ENCODE data around the gene CCDC102B. TPM values are rescaled to one million over a fixed set of nuclear protein-coding genes. Genes with fewer than 3 reads are reported as not detected.

The CCDC102B gene
- total RNA-seq, 1 experiment from 2014 or later = 3.1 TPM

DNA sequence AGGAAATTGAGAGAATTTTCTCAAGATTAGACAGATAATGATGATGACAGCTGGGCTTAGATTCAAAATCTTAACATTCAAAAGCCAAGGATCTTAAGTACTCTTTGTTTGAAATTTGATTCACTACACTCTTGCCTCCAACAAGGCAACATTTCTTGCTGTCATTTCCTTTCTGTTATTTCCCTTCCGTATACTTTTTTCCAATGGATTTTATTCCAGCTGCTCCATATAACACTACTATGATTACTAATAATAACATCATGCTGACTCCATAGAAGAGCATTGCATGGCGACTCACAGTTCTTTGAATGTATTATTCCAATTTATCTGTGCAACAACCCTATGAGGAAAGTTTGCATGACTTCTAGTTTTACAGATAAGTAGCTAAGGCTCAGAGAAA, 33.9 kb upstream of the CCDC102B start:
- ChIA-PET CTCF (no interaction called here), POLR2A (no interaction called here)
- peaks cover 16% of the 10 kb centered on the region for H3K9me3 Mint-ChIP-seq
- TF ChIP-seq JAZF1 (CRISPR knock-in tag; IDR thresholded peaks at IDR 0.05) (no peak), OVOL2 (CRISPR knock-in tag; IDR thresholded peaks at IDR 0.05; ENCODE audit: borderline replicate concordance) (no peak), GTF2I (CRISPR knock-in tag; conservative IDR thresholded peaks at IDR 0.05) (no peak), ZNF232 (CRISPR knock-in tag; IDR thresholded peaks at IDR 0.05) (no peak)
- TF ChIP-seq, protein P1, sequence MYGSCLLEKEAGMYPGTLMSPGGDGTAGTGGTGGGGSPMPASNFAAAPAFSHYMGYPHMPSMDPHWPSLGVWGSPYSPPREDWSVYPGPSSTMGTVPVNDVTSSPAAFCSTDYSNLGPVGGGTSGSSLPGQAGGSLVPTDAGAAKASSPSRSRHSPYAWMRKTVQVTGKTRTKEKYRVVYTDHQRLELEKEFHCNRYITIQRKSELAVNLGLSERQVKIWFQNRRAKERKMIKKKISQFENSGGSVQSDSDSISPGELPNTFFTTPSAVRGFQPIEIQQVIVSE (CRISPR knock-in tag; IDR thresholded peaks at IDR 0.05; ENCODE audit: borderline replicate concordance) = no peak
- TF ChIP-seq, protein P2, sequence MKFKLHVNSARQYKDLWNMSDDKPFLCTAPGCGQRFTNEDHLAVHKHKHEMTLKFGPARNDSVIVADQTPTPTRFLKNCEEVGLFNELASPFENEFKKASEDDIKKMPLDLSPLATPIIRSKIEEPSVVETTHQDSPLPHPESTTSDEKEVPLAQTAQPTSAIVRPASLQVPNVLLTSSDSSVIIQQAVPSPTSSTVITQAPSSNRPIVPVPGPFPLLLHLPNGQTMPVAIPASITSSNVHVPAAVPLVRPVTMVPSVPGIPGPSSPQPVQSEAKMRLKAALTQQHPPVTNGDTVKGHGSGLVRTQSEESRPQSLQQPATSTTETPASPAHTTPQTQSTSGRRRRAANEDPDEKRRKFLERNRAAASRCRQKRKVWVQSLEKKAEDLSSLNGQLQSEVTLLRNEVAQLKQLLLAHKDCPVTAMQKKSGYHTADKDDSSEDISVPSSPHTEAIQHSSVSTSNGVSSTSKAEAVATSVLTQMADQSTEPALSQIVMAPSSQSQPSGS (CRISPR knock-in tag; IDR thresholded peaks at IDR 0.05; ENCODE audit: borderline replicate concordance, low read depth) = no peak
- no peak overlapping the region for H3K4me3 Mint-ChIP-seq
- no peak for DNase-seq (ENCODE audit: low spot score)
- no peaks in the 10 kb centered on the region for H3K4me1 Mint-ChIP-seq
- H3K36me3 Mint-ChIP-seq = peaks cover 5% of the 10 kb centered on the region
- H3K27ac Mint-ChIP-seq = no peak overlapping the region
- H3K27me3 Mint-ChIP-seq (ENCODE audit: low read depth) = peaks cover 2% of the 10 kb centered on the region; the same call in 1 of the 2 replicates
- no peak for ATAC-seq

DNA sequence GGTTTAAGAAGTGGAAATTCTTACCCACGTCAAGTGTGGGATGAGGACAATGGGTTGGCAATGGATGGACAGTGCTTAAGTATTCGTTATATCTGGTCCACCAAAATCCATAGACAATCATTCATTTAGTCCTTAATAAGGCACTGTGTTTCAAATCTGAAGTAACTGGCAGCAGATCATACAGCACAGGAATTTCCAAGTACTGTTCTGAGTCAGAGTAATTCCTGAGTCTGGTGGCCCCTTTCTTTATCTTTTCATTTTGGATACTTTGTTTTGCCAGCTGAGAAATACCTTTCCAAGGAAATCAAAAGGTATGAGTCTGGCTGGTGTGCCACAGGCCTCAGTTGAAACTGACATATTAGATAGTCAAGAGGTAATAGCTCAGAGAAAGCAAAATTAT, 31.4 kb upstream of the CCDC102B start:
- CTCF ChIA-PET = no interaction called here
- TF ChIP-seq GTF2I (CRISPR knock-in tag; conservative IDR thresholded peaks at IDR 0.05) = no peak
- TF ChIP-seq, protein P3, sequence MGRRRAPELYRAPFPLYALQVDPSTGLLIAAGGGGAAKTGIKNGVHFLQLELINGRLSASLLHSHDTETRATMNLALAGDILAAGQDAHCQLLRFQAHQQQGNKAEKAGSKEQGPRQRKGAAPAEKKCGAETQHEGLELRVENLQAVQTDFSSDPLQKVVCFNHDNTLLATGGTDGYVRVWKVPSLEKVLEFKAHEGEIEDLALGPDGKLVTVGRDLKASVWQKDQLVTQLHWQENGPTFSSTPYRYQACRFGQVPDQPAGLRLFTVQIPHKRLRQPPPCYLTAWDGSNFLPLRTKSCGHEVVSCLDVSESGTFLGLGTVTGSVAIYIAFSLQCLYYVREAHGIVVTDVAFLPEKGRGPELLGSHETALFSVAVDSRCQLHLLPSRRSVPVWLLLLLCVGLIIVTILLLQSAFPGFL (CRISPR knock-in tag; IDR thresholded peaks at IDR 0.05; ENCODE audit: borderline replicate concordance) = no peak
- Mint-ChIP-seq H3K4me3 (no peak overlapping the region), H3K9me3 (peaks cover 15% of the 10 kb centered on the region), H3K36me3 (peaks cover 2% of the 10 kb centered on the region; the same call in 1 of the 2 replicates), H3K27me3 (ENCODE audit: low read depth) (no peaks in the 10 kb centered on the region), H3K27ac (no peak overlapping the region), H3K4me1 (no peaks in the 10 kb centered on the region)
- ATAC-seq = no peak
- POLR2A ChIA-PET = interaction anchor here (0.6 kb wide), 1 partner anchor 211 kb away, joined by 5 read pairs; no protein-coding TSS in a partner anchor
- DNase-seq (ENCODE audit: low spot score) = no peak

DNA sequence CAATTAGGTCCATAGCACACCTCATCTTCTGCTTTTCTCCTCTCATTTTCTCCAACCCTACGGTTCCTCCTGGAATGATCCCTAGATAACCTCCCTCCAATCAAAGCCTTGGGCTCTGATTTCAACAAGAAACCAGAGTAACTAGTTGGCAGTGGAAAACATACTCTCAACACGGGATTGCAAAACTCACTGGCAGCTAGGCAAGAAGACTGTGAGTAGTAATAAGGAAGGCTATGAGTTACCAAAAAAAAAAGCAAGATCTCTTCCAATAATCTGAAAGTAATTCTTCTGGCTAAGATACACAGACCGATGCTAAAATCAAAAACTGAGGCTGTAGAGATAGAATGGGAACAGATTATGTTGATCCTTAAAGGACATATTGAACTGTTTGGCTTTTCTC, 28.4 kb upstream of the CCDC102B start:
- H3K4me1 Mint-ChIP-seq = no peaks in the 10 kb centered on the region
- no peak for DNase-seq (ENCODE audit: low spot score)
- peaks cover 15% of the 10 kb centered on the region for H3K9me3 Mint-ChIP-seq
- H3K27me3 Mint-ChIP-seq (ENCODE audit: low read depth) = no peaks in the 10 kb centered on the region
- H3K36me3 Mint-ChIP-seq = peaks cover 2% of the 10 kb centered on the region; the same call in 1 of the 2 replicates
- no peak for TF ChIP-seq USF1 (CRISPR knock-in tag; IDR thresholded peaks at IDR 0.05)
- no peak for TF ChIP-seq GABPB1 (CRISPR knock-in tag; IDR thresholded peaks at IDR 0.05)
- TF ChIP-seq, protein P4, sequence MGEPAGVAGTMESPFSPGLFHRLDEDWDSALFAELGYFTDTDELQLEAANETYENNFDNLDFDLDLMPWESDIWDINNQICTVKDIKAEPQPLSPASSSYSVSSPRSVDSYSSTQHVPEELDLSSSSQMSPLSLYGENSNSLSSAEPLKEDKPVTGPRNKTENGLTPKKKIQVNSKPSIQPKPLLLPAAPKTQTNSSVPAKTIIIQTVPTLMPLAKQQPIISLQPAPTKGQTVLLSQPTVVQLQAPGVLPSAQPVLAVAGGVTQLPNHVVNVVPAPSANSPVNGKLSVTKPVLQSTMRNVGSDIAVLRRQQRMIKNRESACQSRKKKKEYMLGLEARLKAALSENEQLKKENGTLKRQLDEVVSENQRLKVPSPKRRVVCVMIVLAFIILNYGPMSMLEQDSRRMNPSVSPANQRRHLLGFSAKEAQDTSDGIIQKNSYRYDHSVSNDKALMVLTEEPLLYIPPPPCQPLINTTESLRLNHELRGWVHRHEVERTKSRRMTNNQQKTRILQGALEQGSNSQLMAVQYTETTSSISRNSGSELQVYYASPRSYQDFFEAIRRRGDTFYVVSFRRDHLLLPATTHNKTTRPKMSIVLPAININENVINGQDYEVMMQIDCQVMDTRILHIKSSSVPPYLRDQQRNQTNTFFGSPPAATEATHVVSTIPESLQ (CRISPR knock-in tag; IDR thresholded peaks at IDR 0.05) = no peak
- no peak for TF ChIP-seq PRRX2 (CRISPR knock-in tag; IDR thresholded peaks at IDR 0.05)
- no peak for TF ChIP-seq CREB1 (CRISPR knock-in tag; IDR thresholded peaks at IDR 0.05)
- TF ChIP-seq FOXK1 (CRISPR knock-in tag; IDR thresholded peaks at IDR 0.05) = no peak
- no peak for TF ChIP-seq HMGA2 (CRISPR knock-in tag; IDR thresholded peaks at IDR 0.05)
- no peak for TF ChIP-seq ZNF416 (CRISPR knock-in tag; IDR thresholded peaks at IDR 0.05)
- TF ChIP-seq ESRRA (CRISPR knock-in tag; IDR thresholded peaks at IDR 0.05; ENCODE audit: borderline replicate concordance) = no peak
- TF ChIP-seq, protein P5, sequence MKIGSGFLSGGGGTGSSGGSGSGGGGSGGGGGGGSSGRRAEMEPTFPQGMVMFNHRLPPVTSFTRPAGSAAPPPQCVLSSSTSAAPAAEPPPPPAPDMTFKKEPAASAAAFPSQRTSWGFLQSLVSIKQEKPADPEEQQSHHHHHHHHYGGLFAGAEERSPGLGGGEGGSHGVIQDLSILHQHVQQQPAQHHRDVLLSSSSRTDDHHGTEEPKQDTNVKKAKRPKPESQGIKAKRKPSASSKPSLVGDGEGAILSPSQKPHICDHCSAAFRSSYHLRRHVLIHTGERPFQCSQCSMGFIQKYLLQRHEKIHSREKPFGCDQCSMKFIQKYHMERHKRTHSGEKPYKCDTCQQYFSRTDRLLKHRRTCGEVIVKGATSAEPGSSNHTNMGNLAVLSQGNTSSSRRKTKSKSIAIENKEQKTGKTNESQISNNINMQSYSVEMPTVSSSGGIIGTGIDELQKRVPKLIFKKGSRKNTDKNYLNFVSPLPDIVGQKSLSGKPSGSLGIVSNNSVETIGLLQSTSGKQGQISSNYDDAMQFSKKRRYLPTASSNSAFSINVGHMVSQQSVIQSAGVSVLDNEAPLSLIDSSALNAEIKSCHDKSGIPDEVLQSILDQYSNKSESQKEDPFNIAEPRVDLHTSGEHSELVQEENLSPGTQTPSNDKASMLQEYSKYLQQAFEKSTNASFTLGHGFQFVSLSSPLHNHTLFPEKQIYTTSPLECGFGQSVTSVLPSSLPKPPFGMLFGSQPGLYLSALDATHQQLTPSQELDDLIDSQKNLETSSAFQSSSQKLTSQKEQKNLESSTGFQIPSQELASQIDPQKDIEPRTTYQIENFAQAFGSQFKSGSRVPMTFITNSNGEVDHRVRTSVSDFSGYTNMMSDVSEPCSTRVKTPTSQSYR (CRISPR knock-in tag; IDR thresholded peaks at IDR 0.05) = no peak
- TF ChIP-seq NR3C1 (CRISPR knock-in tag; conservative IDR thresholded peaks at IDR 0.05; ENCODE audit: low read depth) = no peak
- no peak for TF ChIP-seq MLX (CRISPR knock-in tag; IDR thresholded peaks at IDR 0.05)
- no peak for TF ChIP-seq ZNF396 (CRISPR knock-in tag; IDR thresholded peaks at IDR 0.05; ENCODE audit: borderline replicate concordance)
- no peak for TF ChIP-seq ZNF219 (CRISPR knock-in tag; IDR thresholded peaks at IDR 0.05; ENCODE audit: borderline replicate concordance)
- no peak overlapping the region for H3K27ac Mint-ChIP-seq
- no peak for ATAC-seq
- H3K4me3 Mint-ChIP-seq = no peak overlapping the region
- POLR2A ChIA-PET = no interaction called here
- CTCF ChIA-PET = no interaction called here

Measured in WTC11 (cell line).